Activated T-cell treated with anti-CD3 and anti-CD28 coated beads, Interleukin-2, amount 50 U/mL, for 1 hour (primary cell): ENCODE results near the gene GSTM3.
"Not testable (repeated sequence)": the region's sequence is repeated elsewhere in the genome, so short reads cannot be mapped to it uniquely, and the experiment has no call there.

ENCODE experiments used
- DNase-seq: peaks from one replicate; pipeline ENCODE4 v3.0.0-alpha.2; 2020

Gene GSTM3

DNA sequence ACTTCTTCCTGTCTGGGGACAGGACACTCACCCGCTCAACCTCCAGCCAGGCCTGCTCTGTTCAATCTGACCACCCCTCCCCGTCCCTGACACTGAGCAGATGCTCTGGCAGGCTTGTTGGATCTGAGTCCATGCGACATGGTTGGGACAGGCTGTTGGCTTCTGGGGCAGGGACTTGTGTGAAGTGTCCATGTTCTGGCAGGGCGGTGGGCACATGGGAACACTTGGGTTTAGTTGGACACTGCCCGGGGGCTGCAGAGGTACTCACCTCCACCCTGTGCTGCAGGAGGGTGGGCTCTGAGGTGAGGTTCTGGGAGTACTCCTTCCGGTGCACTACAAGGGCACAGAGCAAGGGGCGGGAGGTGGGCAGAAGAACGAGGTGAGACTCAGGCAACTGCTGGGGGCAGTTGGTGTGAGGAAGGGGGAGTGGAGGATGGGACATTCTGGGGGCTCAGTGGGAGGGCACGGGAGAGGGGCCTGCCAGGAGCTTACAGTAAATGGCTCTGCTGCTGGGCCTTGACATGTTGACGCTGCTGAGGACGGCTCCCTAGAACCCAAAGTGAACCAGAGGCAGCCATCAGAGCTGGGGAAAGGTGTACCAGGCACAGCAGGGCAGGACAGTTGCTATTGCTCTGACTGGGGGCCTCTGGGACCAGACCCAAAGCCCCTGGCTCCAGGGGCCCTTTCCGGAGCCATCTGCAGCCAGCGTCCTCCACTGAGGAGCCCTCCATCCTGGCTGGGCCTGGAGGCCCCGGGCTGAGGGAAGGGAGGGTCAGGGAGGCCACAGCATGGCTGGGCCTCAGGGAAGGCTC is 20.6 kb upstream of the GSTM3 start:
- peak; percentile 13 for DNase-seq

DNA sequence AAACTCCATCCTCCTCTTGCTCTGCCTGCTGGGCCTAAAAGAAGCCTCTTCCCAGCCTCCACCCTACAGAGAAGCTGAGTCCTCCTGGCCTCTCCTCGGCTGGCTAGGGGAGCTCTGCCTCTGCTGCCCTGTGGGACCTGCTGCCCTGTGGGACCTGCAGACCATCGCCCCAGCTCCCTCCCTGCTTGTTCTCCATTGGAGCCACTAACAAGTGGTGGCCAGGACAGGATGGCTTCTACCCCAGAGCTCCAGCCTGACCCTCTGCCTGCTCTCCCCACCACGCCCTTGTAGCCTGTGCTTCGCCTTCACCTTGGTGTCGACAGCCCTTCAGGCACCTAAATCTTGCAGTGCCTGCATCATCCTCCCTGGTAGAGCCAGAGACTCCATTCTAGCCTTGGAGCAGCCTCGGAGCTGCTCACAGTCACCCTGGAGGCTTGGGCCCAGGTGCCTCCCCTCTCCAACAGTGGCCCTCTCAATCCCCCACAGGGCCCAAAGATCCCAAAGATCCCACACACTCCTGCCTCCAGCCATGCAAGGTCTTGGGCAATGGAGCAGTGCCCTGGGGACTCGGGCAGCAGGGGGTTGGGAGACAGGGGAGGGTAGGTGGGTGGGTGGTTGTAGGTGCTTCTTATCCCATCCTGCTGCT is 19.9 kb upstream of the GSTM3 start:
- peak; percentile 3 for DNase-seq

DNA sequence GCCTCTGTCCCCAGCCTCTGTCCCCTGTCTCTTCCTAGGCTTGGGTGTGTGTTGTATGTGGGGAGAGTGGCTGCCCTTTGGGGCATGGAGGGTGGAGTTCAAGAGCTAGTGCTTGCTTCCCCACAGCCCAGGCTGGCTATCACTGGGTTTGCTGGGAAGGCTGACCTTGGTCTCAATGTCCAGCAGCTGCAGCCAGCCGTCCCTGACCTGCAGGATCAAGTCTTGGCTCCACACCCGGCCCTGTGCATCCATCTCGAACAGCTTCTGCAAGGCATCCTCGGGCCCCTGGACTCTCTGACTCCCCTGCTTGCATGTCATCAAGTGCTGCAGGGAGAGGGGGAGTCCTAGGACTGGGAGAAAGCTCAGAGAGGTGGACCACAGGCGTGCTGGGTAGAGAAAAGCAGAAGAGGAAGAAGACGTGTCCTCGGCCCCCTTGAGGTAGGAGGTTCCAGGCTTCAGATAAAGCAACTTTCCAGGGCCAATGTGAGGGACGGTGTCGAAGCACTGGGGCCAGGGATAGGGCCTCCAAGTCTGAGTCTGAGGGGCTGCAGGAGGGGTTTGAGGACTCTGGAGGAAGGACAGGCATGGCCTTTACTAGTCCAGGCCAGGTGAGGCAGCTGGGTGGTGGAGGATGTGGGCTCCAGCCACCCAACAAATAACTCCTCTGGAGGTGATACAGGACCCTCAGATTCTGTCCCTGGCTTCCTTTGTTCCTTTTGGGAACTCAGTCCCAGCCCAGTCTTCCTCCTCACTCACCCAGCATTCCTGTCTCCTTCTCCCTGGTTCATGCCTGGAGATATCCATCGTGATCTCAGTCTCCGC is 18.9 kb upstream of the GSTM3 start:
- DNase-seq = peak; percentile 13

DNA sequence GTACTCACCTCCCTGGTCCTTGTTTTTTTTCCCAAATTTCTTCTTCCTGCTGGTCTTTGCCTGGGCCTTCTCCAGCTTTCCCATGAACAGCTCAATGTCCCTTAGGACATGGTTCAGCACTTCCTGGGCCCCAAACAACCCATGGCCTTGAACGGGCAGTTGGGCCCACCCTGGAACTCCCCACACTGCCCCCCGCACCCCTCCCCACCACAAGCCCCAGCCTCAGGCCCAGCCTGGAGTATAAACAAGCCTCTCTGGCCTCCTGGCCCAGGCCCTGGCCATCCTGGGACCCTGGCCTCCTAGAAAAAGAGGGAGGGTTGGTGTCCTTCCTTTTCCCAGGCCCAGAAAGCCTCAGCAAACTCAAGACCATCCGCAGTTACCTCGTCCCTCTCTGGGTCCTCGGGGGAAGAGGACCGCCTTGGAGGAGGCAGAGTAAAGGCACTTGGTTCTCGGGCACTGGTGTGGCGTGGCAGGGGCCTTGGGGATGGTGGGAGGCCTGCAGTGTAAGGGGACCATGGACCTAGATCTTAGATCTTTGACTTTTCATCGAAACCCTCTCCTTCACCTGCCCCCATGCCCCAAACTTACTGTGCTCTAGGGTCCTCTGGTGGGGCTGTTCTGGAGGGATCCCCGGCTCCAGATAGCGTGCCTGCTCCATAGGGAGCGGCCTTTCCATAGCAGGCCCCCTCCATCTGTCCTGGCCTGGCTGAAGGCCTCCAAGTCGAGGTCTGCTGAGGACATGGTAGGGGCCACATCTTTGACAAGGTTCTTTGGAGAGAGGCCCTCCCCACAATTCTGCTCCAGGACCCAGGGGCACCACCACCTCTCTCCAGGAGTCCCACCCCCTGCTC is 17.3 kb upstream of the GSTM3 start:
- peak; percentile 4 for DNase-seq

DNA sequence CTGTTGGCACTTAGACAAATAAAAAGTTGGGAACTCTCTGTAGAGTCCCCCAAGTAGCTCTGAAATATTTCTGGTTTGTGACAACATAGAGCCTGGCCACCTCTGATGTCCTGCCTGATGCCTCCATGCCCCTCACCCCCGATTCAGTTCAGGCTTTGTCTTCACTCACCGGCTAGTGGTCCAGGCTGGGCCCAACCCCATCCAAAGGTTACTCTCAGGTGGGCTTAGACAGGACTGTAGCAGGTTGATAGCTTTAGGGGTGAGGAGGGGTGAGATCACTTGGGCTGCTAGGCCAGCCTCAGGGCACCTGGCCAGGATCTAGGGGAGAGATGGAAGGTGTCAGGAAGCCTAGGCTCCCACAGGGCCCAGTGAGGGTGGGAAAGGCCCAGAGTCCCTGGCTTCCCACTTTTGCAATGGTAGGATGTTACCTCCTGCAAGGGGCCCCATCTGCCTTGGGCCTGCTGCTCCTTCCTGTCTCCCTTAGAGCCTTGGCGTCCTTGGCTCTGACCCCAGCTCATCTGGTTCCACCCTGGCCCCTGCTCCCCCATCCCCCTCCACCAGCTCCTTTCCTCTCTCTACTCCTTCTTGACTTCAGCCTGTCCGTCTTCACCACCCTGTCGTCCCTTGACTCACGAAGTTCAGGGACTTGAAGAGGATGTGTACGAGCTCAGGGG is 16.1 kb upstream of the GSTM3 start:
- peak; percentile 4 for DNase-seq

DNA sequence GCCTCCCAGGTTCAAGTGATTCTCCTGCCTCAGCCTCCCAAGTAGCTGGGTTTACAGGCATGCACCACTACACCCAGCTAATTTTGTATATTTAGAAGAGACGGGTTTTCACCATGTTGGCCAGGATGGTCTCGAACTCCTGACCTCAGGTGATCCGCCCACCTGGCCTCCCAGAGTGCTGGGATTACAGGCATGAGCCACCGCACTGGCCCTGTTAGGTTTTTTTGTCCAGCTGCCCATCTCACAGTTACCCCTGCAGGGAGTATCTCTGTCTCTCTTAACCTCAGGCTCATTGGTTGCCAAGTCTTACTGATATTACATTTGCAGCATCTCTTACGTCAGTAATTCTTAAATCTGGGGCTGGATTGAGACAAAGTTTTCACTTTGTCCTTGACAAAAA is 15.5 kb upstream of the GSTM3 start:
- not testable (repeated sequence) for DNase-seq

DNA sequence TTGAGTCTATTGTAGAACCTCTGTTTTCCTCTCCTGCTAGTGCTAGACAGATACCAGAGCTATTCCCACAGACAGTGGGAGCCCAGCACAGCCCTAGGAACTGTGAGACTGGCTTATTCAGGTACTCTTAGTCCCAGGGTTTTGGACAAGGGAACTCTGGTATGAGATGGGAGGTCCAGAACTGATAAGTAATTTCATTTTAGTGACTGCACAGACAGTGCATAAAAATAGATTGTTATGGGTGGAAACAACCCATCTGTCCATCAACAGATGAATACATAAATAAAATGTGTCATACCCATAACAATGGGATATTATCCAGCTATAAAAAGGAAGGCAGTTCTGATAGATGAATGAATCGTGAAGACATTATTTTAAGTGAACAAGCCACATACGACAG is 13.9 kb upstream of the GSTM3 start:
- no peak for DNase-seq

DNA sequence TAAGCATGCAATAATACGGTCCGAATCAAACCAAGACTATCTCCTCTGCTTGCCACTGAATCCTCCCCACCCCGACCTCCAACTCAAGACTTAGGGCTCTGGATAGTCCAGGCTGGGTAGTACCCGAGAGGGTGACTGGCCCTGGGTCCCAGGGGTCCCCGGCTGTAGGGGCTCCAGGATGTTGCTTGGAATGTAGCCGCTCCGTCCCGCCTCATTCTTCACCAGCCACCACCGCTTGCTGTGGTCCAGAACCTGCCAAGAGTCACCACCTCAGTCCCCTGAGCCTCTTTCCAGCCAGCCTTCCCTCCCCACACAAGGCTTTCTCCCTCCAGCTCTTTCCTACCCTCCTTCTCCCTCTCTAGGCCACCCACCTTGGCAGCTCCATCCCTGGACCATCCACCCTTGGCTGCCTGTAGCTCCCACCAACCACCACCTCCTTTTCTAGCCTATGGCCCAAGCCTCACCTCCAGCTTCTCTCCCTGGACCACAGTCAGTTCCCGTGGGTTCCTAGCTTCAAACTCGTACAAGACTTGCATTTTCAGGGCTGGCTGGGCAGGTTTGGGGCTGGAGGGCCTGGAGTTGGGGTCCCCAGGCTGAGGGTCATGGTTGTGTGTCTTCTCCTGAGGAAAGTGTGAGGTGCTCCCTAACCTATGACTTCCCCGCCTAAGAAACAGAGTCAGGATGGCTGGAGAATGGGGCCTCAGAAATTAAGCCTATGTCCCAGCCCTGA is 10.9 kb upstream of the GSTM3 start:
- DNase-seq = peak; percentile 7

DNA sequence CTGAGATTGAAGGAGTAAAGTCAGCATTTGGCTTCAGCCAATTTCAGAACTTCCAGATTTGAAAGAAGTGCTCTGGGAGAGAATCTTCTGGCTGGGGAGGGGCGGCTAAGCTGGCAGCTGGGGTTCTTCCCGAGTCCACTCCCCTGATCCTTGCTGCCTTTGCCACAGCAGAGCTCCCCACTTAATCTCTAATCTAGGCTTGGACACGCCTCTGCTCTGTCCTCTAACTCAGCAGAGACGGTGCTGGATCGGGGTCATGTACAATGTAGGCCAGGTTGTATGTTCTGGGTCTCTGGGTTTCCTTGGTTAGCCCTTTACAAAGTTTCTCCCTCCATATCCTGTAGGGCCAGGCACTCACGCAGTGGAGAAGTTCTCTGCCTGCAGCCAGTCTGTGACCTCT is 10.1 kb upstream of the GSTM3 start:
- DNase-seq = no peak

DNA sequence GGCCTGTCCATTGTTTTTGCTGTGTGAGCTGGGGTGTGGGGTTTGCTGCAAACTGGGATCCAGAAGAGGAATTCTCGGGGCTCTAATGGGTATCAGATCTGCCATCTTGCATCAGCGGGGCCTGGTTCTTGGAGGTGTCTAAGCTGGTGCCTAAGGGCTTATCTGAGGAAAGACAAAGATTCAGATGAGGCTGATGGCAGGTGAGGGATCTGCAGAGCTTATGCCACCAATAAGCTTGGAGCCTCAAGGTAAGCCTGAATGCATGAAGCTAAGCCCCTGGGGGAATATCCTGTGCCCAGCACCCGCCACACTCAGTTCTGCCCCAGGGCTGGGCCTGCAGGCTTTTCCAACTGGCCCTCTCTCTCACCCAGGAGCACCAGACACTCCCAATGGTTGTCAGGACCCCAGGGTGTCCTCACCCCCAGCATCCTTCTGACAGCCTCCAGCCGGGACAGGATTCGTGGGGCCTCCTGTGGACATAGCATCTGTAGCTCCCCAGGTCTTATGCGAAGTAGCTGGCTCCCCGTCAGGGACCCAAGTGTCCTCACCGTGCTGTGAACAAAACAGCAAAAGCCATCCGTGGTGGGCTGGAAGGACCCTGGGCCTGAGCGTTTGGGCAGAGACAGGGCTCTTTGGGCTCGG is 9.5 kb upstream of the GSTM3 start:
- DNase-seq = peak; percentile 9

DNA sequence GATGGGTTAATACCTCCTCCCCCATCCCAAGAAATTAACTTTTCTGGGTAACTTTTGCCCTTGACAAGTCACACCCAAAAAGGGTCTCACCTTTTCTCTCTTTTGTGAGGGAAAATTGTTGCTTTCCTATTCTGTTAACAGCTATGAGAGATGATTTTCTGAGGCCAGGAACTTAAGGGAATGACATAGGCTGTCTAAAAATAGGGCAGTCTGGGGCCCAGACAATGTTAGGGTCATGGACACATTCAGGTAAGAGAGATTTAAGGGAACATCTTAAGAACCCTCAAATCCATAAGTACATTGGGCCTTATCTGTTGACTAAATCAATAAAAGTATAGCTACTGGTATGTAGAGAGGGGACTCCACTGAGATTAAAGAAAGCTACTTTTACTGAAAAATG is 8.4 kb upstream of the GSTM3 start:
- DNase-seq = no peak

DNA sequence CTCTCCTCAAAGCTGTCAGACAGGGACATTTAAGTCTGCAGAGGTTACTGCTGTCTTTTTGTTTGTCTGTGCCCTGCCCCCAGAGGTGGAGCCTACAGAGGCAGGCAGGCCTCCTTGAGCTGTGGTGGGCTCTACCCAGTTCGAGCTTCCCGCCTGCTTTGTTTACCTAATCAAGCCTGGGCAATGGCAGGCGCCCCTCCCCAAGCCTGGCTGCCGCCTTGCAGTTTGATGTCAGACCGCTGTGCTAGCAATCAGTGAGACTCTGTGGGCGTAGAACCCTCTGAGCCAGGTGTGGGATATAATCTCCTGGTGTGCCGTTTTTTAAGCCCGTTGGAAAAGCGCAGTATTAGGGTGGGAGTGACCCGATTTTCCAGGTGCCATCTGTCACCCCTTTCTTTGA is 7.5 kb upstream of the GSTM3 start:
- not testable (repeated sequence) for DNase-seq

DNA sequence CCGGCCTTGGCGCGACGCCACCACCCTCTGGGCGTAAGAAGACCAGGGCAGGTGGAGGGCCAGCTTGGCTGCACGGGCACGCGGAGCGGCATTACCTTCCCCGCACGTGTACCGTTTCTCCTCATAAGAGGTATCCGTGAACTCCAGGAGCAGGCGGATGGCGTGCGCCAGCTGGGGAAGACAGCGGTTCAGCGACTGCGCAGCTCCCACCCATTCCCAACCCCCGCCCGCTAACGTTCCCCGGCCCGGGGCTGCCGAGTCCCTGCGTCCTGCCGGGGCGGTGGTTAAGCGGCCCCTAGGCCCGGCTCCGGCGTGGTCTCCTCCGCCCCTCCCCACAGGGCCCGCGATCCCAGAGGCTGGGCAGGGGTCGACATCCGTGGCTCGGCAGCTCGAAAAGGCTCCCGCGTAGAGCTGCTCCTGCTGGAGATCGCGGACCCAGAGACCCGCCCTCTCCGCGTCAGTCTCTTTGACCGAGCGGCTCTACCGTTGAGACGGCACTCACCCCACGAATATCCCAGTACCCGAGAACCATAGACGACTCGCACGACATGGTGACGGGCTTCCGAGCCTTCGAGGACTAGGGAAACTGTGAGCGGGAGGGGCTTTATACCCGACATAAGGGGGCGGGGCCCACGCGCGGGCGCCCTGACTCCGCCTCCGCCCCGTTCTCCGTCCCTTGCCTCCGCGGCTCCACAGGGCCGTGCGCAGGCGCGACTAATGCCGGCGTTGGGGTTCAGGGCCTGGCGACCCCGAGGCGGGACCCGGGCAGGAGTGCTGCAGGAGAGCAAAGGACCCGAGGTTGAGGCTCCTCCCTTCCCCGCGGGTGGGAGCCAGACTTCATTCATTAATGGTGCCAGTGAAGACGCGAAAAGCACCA is 862 bp downstream of the GSTM3 start:
- DNase-seq = peak; percentile 93

DNA sequence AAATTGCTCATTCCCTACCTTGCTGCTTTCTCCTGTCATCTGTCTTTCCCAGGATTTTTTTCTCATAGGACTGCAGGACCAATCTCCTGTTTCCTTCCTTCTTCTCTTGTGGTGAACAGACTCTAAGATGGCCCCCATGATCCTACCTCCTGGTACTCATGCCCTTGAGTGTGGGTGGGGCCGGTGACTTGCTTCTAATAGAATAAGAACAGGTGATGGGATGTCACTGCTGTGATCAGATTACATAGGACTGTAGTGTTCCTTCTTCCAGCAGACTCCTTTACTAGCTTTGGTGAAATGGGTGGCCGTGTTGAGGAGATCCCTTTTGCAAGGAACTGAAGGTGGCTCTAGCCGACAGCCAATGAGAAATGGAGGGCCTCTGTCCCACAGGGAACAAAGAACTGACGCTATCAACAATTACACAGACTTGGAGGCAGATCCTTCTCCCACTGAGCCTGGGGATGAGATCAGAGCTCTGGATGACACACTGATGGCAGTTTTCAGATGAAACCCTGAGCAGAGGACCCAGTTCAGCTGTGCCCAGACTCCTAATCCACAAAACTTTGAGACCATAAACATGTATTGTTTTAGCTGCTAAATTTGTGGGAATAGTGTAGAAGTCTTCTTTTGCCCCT is 7.5 kb downstream of the GSTM3 start:
- no peak for DNase-seq

DNA sequence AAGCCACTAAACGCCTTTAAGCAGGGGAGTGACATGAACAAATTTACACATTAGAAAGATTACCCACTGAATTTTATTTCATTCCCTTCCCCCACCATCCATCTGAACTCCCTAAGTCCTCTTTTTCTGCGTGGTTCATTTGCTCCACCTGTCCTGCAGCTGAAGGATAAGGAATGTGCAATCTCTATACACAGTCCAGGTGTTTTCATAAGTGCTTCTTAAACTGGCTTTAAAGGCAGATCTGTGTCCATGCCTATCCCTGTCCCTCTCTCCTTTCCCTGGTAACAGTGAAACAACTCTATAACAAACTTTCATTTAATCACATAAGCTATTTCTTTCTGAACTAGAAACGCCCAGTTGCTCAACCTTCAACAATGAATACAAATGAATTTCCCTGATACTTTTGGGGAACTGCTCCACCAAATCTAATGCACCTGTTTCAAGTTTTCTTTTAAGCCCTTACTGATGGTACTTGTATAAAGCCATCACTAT is 8.4 kb downstream of the GSTM3 start:
- DNase-seq = no peak

DNA sequence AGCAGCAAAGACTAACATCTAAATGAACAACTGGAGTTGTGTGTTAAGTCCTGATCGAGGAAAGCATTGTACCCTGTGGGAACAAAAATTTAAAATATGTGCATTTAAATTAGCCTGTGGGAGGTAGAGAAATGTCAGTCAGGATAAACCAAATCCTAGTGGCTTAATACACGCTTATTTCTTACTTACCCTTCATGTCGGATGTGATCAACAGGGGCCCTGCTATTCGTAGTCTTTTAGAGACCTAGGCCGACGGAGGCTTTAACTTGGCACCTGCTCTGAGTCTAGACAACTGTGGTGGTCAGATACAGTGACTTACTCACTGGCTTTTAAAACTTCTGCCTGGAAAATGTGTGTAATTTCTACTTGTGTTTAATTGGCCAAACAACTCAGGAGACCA is 10.2 kb downstream of the GSTM3 start:
- DNase-seq = no peak

DNA sequence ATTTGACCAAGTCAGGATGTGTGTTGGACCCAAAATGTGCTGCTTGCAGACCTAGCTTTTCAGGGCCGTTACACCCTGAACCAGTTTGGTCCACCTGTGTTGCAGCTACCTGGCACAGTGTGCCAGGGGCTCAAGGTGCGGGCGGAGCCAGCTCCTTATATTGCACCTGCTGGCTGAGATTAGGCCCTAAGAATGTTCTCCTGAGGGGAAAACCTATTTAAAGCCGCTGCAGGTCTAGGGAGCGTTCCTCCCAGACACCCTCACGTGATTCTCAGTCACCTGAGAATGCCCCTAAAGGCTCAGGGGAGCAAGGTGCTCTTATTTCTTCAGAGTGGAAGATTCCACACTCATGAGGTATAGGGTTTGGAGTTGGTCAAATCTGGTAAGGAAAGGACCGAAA is 12.0 kb downstream of the GSTM3 start:
- DNase-seq = no peak

DNA sequence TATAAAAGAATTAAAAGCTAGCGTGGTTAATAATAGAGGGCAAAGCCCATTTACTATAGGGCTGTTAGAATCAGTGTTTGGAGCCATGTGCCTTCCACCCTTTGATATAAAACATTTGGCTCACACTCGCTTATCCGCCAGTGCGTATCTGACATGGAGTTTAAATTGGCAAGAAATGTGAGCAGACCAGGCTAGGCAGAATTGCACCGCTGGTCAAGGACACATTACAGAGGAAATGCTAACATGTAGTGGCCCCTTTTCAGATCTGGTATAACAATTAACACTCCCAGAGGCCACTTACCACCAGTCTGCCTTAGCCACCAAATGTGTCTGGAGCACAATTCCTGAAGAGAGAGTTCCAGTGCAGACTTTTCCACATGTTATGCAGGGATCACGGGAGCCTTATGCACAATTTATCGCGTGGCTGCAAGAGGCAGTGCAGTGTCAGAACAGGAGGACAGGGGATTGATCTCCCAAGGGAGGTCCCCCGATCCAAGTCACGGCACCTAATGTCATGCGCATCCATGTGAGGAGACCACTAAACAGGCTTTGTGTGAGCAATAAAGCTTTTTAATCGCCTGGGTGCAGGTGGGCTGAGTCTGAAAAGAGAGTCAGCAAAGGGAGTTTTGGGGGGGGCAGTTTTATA is 14.0 kb downstream of the GSTM3 start:
- no peak for DNase-seq

DNA sequence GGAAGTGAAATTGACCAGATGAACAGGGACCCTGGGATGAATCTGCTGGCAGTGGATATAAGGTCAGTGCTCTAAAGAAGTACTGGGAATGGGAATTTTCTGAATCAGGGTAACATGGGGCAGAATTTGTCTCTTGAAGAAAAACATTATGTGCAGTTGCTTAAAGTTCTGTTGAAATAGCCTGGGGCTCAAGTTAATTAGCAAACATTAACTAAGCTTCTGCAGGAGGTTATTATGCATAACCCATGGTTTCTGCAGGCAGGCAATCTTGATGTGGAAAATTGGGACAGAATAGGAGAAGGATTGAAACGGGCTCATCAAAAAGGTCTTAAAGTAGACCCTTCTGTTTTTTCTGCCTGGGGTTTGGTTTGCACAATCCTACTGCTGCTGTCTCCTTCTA is 14.8 kb downstream of the GSTM3 start:
- DNase-seq = no peak
